Measurements from ENCODE around the gene EHMT1. TPM values are rescaled to one million over a fixed set of nuclear protein-coding genes. Genes with fewer than 3 reads are reported as not detected.

EHMT1 gene
- total and polyA plus RNA-seq, 2 of the 13 experiments (the other 11 are each of a cell fraction or from before 2014, with no cell fraction given) = 23.0 to 27.1 TPM

DNA sequence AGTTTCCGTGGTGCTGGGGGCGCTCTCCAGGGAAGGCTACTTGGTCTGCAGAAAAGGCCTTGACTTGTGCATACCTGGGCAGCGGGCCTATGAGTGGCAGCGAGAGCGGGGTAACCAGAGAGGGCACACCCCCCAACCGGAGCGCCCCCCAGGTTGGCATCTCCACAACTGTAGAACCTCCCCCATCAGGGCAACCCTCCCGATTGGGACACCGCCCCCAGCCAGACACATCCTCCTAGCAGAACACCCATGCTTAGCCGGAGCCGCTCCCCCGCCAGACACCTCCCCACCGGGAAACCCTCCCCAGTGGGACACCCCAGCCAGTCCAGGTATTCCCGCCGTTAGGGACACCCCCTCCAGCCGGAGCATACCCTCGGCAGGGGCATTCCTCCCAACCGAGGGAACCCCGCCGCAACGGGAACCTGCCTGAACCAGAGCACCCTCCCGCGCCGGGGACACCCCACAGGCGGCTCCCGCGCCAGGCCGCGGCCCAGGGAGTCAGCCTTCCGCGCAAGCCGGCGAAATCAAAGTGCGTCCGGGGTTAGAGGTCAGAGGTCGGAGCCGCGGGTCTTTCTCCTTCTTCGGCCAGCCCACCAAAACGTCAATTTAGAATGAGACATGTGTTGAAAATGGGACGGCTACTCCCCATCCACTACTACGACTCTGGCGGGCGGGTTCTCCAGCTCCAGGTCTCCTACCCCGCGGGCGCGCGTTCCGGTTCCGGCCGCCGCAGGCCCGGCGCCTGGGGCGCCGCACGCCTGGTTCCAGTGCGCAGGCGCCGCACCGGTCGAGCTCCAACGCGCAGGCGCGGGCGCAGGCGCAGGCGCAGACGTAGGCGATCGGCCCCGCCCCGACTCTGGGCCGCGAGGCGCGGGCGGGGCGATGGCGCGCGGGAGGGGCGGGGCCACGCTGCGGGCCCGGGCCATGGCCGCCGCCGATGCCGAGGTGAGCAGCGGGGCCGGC is at the start of gene EHMT1 (continued):
- peak; percentile 16; the same call in 1 of the 2 replicates for TF ChIP-seq ZBTB38 (CRISPR knock-in tag; IDR thresholded peaks at IDR 0.05)
- TF ChIP-seq CBX1 (IDR thresholded peaks at IDR 0.05; ENCODE audit: low read depth) = no peak
- TF ChIP-seq, protein P1, sequence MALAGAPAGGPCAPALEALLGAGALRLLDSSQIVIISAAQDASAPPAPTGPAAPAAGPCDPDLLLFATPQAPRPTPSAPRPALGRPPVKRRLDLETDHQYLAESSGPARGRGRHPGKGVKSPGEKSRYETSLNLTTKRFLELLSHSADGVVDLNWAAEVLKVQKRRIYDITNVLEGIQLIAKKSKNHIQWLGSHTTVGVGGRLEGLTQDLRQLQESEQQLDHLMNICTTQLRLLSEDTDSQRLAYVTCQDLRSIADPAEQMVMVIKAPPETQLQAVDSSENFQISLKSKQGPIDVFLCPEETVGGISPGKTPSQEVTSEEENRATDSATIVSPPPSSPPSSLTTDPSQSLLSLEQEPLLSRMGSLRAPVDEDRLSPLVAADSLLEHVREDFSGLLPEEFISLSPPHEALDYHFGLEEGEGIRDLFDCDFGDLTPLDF (CRISPR knock-in tag; IDR thresholded peaks at IDR 0.05) = peak; percentile 59
- TF ChIP-seq, protein P2, sequence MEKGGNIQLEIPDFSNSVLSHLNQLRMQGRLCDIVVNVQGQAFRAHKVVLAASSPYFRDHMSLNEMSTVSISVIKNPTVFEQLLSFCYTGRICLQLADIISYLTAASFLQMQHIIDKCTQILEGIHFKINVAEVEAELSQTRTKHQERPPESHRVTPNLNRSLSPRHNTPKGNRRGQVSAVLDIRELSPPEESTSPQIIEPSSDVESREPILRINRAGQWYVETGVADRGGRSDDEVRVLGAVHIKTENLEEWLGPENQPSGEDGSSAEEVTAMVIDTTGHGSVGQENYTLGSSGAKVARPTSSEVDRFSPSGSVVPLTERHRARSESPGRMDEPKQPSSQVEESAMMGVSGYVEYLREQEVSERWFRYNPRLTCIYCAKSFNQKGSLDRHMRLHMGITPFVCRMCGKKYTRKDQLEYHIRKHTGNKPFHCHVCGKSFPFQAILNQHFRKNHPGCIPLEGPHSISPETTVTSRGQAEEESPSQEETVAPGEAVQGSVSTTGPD (CRISPR knock-in tag; IDR thresholded peaks at IDR 0.05) = no peak
- TF ChIP-seq MZF1 (CRISPR knock-in tag; IDR thresholded peaks at IDR 0.05; ENCODE audit: borderline replicate concordance) = no peak
- TF ChIP-seq, protein P3, sequence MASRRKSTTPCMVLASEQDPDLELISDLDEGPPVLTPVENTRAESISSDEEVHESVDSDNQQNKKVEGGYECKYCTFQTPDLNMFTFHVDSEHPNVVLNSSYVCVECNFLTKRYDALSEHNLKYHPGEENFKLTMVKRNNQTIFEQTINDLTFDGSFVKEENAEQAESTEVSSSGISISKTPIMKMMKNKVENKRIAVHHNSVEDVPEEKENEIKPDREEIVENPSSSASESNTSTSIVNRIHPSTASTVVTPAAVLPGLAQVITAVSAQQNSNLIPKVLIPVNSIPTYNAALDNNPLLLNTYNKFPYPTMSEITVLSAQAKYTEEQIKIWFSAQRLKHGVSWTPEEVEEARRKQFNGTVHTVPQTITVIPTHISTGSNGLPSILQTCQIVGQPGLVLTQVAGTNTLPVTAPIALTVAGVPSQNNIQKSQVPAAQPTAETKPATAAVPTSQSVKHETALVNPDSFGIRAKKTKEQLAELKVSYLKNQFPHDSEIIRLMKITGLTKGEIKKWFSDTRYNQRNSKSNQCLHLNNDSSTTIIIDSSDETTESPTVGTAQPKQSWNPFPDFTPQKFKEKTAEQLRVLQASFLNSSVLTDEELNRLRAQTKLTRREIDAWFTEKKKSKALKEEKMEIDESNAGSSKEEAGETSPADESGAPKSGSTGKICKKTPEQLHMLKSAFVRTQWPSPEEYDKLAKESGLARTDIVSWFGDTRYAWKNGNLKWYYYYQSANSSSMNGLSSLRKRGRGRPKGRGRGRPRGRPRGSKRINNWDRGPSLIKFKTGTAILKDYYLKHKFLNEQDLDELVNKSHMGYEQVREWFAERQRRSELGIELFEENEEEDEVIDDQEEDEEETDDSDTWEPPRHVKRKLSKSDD (CRISPR knock-in tag; IDR thresholded peaks at IDR 0.05; ENCODE audit: low read depth) = no peak
- peak; percentile 62 for TF ChIP-seq POLR2AphosphoS5 (IDR thresholded peaks at IDR 0.05; ENCODE audit: low read depth, low read length)
- TF ChIP-seq MLLT10 (CRISPR knock-in tag; IDR thresholded peaks at IDR 0.05) = no peak
- TF ChIP-seq, protein P4, sequence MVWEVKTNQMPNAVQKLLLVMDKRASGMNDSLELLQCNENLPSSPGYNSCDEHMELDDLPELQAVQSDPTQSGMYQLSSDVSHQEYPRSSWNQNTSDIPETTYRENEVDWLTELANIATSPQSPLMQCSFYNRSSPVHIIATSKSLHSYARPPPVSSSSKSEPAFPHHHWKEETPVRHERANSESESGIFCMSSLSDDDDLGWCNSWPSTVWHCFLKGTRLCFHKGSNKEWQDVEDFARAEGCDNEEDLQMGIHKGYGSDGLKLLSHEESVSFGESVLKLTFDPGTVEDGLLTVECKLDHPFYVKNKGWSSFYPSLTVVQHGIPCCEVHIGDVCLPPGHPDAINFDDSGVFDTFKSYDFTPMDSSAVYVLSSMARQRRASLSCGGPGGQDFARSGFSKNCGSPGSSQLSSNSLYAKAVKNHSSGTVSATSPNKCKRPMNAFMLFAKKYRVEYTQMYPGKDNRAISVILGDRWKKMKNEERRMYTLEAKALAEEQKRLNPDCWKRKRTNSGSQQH (CRISPR knock-in tag; IDR thresholded peaks at IDR 0.05; ENCODE audit: low read depth) = peak; percentile 63; the same call in 1 of the 2 replicates
- peak; percentile 64; the same call in 1 of the 2 replicates for TF ChIP-seq NR2F6 (IDR thresholded peaks at IDR 0.05)
- TF ChIP-seq NR2F6 (CRISPR knock-in tag; IDR thresholded peaks at IDR 0.05) = peak; percentile 86
- TF ChIP-seq, protein P5, sequence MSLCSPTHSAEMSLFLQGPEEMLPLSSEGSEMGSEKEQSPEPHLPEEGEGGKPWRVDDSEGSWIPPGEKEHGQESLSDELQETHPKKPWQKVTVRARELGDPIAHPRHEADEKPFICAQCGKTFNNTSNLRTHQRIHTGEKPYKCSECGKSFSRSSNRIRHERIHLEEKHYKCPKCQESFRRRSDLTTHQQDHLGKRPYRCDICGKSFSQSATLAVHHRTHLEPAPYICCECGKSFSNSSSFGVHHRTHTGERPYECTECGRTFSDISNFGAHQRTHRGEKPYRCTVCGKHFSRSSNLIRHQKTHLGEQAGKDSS (CRISPR knock-in tag; IDR thresholded peaks at IDR 0.05; ENCODE audit: borderline replicate concordance, low read depth) = peak; percentile 24; the same call in 1 of the 2 replicates
- TF ChIP-seq, protein P6, sequence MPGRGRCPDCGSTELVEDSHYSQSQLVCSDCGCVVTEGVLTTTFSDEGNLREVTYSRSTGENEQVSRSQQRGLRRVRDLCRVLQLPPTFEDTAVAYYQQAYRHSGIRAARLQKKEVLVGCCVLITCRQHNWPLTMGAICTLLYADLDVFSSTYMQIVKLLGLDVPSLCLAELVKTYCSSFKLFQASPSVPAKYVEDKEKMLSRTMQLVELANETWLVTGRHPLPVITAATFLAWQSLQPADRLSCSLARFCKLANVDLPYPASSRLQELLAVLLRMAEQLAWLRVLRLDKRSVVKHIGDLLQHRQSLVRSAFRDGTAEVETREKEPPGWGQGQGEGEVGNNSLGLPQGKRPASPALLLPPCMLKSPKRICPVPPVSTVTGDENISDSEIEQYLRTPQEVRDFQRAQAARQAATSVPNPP (CRISPR knock-in tag; IDR thresholded peaks at IDR 0.05) = peak; percentile 53; the same call in 1 of the 2 replicates
- TF ChIP-seq GZF1 (CRISPR knock-in tag; IDR thresholded peaks at IDR 0.05) = no peak
- TF ChIP-seq DR1 (CRISPR knock-in tag; IDR thresholded peaks at IDR 0.05) = 0 out of 2 replicates have a peak, but pooled peaks have one; percentile 19
- TF ChIP-seq ARHGAP35 (CRISPR knock-in tag; IDR thresholded peaks at IDR 0.05; ENCODE audit: borderline replicate concordance) = 0 out of 2 replicates have a peak, but pooled peaks have one; percentile 27
- TF ChIP-seq, protein P7, sequence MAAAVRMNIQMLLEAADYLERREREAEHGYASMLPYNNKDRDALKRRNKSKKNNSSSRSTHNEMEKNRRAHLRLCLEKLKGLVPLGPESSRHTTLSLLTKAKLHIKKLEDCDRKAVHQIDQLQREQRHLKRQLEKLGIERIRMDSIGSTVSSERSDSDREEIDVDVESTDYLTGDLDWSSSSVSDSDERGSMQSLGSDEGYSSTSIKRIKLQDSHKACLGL (CRISPR knock-in tag; IDR thresholded peaks at IDR 0.05) = peak; percentile 6; the same call in 1 of the 2 replicates

Data from HepG2 (cell line).